ENCODE measurements around the gene TUBE1.
A peak's percentile ranks its signal among the peaks of the same experiment; 100 is the strongest.

Gene TUBE1

GRCh38 chr6:112037783-112038216 is 49.5 kb downstream of the TUBE1 start:
- FAIRE-seq: peak; percentile 87

DNA sequence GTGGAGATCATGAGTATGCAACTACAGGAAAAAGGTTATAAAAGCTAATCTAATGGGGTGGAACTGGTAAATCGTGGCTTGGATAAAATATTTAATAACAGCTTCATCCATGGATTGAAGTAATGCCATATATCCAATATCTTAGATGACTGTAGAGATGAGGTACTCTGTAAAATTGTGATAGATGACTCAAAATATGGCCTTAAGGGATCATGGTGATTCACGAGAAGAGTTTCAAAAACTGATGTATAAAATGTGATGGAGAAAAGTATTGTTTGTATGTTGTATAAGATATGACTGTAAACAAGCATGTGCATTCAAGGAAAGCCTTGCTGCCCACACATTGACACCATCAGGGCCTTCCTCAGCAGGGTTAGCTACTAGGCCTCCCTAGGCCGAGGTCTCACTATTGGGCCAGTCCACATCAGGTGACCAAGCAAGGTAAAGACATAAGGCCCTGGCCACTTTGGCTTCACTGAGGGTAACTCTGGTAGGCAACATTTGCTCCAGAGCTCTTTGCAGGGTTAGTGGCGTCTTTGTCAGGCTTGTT is 51.1 kb downstream of the TUBE1 start:
- FAIRE-seq: no peak
- no peak for DNase-seq (ENCODE audit: insufficient read length, low spot score)

More at GRCh38 chr6:112037783-112038216, 49.5 kb downstream of the TUBE1 start:
- peak; percentile 71 for DNase-seq (ENCODE audit: insufficient read length, low spot score)

GRCh38 chr6:112034616-112034995 is 52.7 kb downstream of the TUBE1 start:
- FAIRE-seq: no peak
- no peak for DNase-seq (ENCODE audit: insufficient read length, low spot score)

DNA sequence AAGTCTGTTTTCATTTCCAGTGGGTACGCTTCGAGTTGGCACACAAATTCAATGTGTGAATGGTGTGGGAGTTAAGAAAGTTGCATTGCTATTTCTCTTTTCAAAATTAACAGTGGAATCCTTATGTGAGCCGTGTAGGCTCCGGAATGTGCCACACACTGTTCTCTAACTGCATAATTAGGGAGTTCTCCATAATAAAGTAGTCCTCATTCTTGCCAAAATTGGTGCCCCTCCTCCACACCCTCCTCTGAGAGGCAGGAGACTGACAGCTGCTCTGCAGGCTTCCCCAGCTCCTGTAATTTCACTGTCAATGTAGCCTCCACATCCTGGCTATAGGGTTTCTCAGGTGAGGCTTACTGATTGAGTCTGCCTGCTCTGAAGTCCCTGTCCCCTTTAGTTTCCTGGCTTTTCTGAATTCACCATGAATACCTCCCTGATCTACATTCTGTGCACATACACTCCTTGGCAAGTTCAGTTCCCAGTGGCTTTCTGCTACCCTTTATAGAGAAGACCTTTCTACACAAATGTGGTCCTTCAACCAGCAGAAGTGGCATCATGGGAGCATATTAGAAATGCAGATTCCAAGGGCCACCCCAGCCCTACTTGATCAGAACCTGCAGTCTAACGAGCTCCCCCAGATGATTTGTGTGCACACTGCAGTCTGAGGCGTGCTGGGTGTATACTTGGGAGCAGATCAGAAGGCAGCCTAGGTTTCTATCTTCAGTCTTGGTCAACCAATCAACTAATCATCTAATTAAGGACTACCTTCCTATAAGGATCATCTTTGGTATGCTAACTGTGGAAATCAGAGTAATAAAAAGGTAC is 53.3 kb downstream of the TUBE1 start:
- no peak for FAIRE-seq
- DNase-seq (ENCODE audit: insufficient read length, low spot score): no peak

- no peak for DNase-seq (ENCODE audit: insufficient read length, low spot score)
- FAIRE-seq: no peak
Measured at GRCh38 chr6:112032728-112033127, 54.6 kb downstream of the TUBE1 start.

GRCh38 chr6:112031960-112032359 is 55.3 kb downstream of the TUBE1 start:
- DNase-seq (ENCODE audit: insufficient read length, low spot score): no peak
- no peak for FAIRE-seq

GRCh38 chr6:112030961-112031660 is 56.2 kb downstream of the TUBE1 start:
- DNase-seq (ENCODE audit: insufficient read length, low spot score) (no peak), FAIRE-seq (no peak)

DNA sequence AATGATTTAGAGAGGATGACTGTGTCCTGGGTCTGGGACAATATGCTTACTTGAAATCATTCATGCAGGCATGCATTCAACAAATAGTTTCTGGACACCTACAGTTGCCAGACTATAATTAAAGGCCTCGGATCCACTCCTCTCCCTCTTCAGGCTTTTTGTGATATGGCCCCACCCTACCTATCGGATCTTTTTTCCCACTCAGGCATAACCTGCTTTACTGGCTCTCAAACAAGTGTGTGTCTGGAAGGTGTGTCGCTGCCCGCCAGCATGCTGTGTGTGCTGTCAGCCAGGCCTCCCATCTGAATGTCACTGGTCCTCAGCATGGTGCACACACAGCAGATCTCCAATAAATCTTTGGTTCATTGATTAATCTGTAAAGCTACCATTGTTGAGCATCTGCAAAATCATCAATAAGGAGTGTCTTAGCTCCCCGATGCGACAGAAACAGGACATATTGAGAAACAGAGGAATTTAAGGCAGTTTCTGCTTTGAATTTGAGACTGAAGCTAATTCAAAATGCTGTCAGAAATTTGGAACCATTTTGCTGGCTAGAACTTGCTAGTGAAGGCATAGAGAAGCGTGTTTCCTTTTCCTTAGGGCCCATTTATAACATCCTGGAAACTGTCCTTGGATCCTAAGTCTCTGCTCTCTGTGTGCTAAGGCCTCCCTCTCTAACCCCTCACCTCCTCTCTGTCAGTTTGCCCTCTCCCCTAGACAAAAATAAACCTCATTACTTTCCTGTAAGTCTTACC is 56.9 kb downstream of the TUBE1 start:
- FAIRE-seq (no peak), DNase-seq (ENCODE audit: insufficient read length, low spot score) (no peak)

- DNase-seq (ENCODE audit: insufficient read length, low spot score) (peak; percentile 50), FAIRE-seq (no peak)
Measured at GRCh38 chr6:112029045-112029822, 58.0 kb downstream of the TUBE1 start.

- FAIRE-seq (no peak), DNase-seq (ENCODE audit: insufficient read length, low spot score) (no peak)
Measured at GRCh38 chr6:112027942-112028674, 59.2 kb downstream of the TUBE1 start.

GRCh38 chr6:112026933-112027332 is 60.3 kb downstream of the TUBE1 start:
- FAIRE-seq (no peak), DNase-seq (ENCODE audit: insufficient read length, low spot score) (no peak)

DNA sequence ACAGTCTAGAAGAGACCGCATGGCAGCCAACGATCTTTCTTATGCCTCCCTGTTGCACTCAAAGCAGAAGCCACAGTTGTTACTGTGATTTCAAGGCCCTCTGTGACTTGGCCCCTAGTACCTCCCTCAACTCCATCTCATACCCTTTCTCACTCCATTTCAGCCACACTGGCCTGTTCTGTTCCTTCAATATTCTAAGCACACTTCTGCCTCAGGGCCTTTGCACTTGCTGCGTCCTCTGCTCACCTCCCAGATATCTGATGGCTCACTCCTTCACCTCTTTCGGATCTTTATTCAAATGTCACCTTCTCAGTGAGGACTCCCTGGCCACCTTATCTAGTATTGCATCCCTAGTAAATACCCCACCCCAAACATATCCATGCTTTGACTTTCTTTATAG is 62.8 kb downstream of the TUBE1 start:
- DNase-seq (ENCODE audit: insufficient read length, low spot score): no peak
- FAIRE-seq: no peak

- DNase-seq (ENCODE audit: insufficient read length, low spot score): no peak
- no peak for FAIRE-seq
Measured at GRCh38 chr6:112022749-112023148, 64.5 kb downstream of the TUBE1 start.

- no peak for DNase-seq (ENCODE audit: insufficient read length, low spot score)
- FAIRE-seq: no peak
Measured at GRCh38 chr6:112021691-112022310, 65.5 kb downstream of the TUBE1 start.

Data from HTR-8/SVneo (cell line).